ENCODE results near the gene CFAP20DC.
"Not testable (repeated sequence)": the region's sequence is repeated elsewhere in the genome, so short reads cannot be mapped to it uniquely, and the experiment has no call there.

CFAP20DC gene

DNA sequence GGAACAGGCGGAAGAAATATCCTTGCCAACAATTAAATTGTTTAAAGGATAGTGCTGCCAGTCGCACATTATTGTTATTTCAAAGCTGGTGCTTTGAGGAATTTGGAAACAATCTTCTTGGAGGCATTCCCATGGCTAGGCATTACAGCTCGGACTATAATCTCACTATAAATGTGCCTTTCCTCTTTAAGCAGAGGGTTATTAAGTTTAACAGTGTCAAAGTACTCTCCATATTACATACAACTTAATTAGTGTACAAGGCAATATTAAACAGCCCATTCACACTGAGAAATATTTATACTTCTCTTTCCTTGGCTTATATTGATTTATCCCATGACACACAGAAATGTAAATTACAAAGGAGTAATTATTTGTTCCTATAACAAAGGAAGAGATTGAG is 329.3 kb downstream of the CFAP20DC start:
- in situ Hi-C loops (cut with MboI; ENCODE audit: low pct_unique_long_range_greater_than_20kb, low sequenced_read_pairs): no loop called here
- no peak for DNase-seq

DNA sequence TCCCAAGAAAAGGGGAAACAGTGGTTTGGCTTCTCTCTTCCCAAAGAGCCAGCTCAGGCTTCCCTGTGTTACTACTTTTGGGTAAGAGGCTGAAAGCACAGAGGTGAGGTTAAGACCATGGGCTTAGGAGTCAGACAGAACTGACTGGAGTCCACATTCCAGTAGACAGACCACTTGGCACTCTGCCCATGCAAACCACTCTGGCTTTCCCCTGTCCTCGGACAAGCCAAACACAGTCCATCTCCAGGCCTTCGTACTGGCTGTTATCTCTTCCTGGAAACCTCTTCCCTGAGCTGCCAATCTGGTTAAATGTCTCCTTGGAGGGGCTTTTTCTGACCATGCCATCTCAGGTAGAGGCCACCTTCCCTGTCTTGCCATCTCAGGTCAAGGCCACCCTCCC is 330.1 kb downstream of the CFAP20DC start:
- in situ Hi-C loops (cut with MboI; ENCODE audit: low pct_unique_long_range_greater_than_20kb, low sequenced_read_pairs): no loop called here
- DNase-seq: no peak

GRCh38 chr3:58713715-58714401 is 336.0 kb downstream of the CFAP20DC start:
- in situ Hi-C loops (cut with MboI; ENCODE audit: low pct_unique_long_range_greater_than_20kb, low sequenced_read_pairs): no loop called here
- DNase-seq: no peak

GRCh38 chr3:58711871-58712270 is 338.0 kb downstream of the CFAP20DC start:
- in situ Hi-C loops (cut with MboI; ENCODE audit: low pct_unique_long_range_greater_than_20kb, low sequenced_read_pairs): no loop called here
- DNase-seq: no peak

DNA sequence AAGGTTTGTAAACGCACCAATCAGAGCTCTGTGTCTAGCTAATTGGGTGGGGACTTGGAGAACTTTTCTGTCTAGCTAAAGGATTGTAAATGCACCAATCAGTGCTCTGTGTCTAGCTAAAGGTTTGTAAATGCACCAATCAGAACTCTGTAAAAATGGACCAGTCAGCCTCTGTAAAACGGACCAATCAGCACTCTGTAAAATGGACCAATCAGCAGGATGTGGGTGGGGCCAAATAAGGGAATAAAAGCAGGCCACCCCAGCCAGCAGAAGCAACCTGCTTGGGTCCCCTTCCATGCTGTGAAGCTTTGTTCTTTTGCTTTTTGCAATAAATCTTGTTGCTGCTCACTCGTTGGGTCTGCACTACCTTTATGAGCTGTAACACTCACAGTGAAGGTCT is 340.8 kb downstream of the CFAP20DC start:
- DNase-seq; in situ Hi-C loops (cut with MboI; ENCODE audit: low pct_unique_long_range_greater_than_20kb, low sequenced_read_pairs): not testable (repeated sequence)

DNA sequence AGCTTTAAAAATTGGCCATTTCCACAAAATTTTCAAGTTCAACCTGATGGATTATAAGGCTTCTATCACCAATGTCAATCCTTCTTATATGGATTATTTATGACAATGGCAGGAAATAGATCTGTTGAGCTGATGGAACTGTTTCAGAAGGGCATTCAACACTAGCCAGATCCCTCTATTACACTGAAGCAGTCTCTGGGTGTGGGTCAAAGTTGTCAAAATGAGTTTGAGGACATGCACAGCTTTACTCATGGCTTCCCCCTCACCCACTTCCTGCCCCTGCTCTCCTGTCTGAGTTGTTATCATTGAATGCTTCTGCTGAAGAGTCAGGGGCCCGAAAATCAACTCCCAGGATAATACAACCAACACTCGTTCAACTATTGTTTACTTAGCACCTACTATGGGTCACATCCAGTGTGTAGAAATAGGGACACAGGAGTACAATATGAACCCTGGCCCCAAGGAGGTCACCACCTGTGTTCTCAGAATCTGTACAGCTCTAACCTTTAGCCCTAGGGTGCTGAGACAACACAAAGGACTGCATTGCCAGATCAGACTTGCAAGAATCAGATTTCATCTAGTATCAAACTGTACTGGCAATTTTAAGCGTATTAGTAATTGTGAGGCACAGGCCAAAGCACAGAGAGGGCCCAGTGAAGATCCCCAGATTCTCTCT is 341.6 kb downstream of the CFAP20DC start:
- in situ Hi-C loops (cut with MboI; ENCODE audit: low pct_unique_long_range_greater_than_20kb, low sequenced_read_pairs): no loop called here
- no peak for DNase-seq

- in situ Hi-C loops (cut with MboI; ENCODE audit: low pct_unique_long_range_greater_than_20kb, low sequenced_read_pairs): no loop called here
- DNase-seq: no peak
These were observed 342.4 kb downstream of the CFAP20DC start for GRCh38 chr3:58707390-58707930.

DNA sequence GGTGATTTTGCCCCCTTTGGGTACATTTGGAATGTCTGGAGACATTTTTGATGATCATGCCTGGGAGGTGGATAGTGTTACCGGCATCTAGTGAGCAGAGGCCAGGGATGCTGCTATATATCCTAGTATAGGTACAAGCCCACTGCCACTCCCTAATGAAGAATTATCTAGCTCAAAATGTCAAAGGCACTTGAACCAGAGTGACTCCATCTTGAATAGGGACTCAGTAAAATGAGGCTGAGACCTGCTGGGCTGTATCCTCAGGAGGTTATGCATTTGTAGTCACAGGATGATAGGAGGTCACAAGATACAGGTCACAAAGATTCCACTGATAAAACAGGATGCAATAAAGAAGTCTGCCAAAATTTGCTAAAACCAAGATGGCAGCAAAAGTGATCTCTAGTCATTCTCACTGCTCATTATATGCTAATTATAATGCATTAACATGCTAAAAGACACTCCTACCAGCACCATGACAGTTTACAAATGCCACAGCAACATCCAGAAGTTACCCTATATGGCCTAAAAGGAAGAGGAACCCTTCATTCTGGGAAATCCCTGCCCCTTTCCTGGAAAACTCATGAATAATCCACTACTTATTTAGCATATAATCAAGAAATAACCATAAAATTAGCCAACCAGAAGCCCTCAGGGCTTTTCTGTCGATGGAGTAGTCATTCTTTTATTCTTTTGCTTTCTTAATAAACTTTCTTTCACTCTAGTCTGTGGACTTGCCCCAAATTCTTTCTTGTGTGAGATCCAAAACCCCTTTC is 343.2 kb downstream of the CFAP20DC start:
- in situ Hi-C loops (cut with MboI; ENCODE audit: low pct_unique_long_range_greater_than_20kb, low sequenced_read_pairs): no loop called here
- no peak for DNase-seq

GRCh38 chr3:58704745-58705144 is 345.1 kb downstream of the CFAP20DC start:
- in situ Hi-C loops (cut with MboI; ENCODE audit: low pct_unique_long_range_greater_than_20kb, low sequenced_read_pairs): no loop called here
- no peak for DNase-seq

GRCh38 chr3:58704304-58704703 is 345.5 kb downstream of the CFAP20DC start:
- DNase-seq; in situ Hi-C loops (cut with MboI; ENCODE audit: low pct_unique_long_range_greater_than_20kb, low sequenced_read_pairs): not testable (repeated sequence)

- in situ Hi-C loops (cut with MboI; ENCODE audit: low pct_unique_long_range_greater_than_20kb, low sequenced_read_pairs): no loop called here
These were observed 351.6 kb downstream of the CFAP20DC start for GRCh38 chr3:58698246-58698645.

GRCh38 chr3:58697561-58697960 is 352.3 kb downstream of the CFAP20DC start:
- in situ Hi-C loops (cut with MboI; ENCODE audit: low pct_unique_long_range_greater_than_20kb, low sequenced_read_pairs): no loop called here
- DNase-seq: no peak

More at GRCh38 chr3:58698246-58698645, 351.6 kb downstream of the CFAP20DC start:
- DNase-seq: no peak

GRCh38 chr3:58696813-58697212 is 353.0 kb downstream of the CFAP20DC start:
- in situ Hi-C loops (cut with MboI; ENCODE audit: low pct_unique_long_range_greater_than_20kb, low sequenced_read_pairs); DNase-seq: not testable (repeated sequence)

DNA sequence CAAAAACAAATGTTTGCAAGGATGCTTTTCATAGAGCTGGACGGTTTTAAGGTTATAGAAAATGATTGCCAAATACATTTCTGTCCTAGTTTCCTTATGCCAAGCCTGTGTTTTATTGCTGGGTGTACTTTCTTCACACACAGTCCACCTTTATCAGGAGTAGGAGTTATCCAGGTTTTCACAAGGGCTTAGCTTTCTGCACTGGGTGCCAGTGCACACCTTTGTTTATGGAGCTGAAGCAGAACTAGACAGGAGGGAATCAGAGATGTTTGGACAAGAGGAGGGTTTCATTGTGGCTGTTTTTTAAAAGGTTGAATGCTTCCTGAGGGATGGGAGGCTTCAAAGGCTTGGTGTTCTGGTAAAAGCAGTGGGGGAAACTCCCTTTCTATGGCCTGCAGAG is 353.7 kb downstream of the CFAP20DC start:
- in situ Hi-C loops (cut with MboI; ENCODE audit: low pct_unique_long_range_greater_than_20kb, low sequenced_read_pairs): no loop called here

GRCh38 chr3:58695284-58695683 is 354.5 kb downstream of the CFAP20DC start:
- in situ Hi-C loops (cut with MboI; ENCODE audit: low pct_unique_long_range_greater_than_20kb, low sequenced_read_pairs); DNase-seq: not testable (repeated sequence)

More for the DNA sequence above, 353.7 kb downstream of the CFAP20DC start:
- no peak for DNase-seq

DNA sequence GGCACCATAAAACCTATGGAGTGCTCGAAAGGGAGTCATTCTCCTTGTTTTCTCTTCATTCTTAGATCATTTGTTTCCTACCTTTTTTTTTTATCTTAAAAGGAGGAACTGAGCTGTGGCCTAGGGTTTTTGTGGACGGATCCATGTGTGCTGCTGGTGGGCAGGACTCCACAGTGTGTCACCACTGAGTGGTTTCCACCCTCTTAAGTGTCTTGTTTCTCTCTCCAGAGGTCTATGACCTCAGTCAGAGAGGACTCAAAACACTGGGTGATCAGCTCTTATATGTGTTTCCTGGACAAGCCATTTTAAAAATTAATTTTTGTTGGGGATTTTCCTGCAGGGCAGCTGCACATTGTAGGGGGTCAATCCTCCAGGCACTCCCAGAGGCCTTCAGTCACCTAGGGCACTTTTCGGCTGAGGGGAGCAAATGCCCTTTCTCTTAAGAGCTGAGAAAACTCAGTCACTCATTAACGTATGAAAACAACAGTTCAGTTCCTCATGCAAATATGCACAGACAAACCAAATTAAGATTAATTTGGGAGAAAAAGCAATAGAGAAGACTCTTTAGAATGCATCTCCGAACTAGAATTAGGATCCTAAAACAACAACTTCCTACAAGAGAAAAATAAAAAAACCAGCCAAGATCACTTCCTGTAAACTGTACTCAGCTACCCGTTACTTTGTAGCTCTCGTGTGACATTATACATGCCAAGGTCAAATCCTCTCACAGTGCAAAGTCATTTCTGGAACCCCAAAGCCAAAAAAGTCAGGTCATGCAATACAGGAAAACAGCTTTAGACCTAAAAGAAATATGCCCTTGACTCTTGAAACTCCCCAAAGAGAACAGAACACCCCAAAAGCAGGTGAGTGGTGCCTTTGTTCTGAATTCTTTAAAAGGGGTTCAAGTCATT is 355.6 kb downstream of the CFAP20DC start:
- peak; percentile 3 for DNase-seq

DNA sequence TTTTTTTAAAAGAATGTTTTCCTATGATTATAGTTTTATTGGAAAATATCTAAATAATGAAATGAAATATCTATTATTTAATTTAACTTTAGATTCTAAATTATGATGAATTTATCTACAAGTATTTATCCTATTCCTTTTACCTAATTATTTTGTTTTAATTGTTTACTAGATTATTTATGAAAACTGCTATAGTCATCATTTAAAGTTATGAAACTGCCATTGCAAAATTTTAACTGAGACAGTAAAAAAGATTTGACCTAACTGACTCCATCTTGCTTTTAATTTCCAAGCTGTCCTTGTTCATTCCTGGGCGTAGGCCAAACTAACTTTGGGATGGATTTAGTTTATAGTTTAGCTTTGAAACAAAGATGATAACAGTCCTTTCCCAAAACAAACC is 357.3 kb downstream of the CFAP20DC start:
- in situ Hi-C loops (cut with MboI; ENCODE audit: low pct_unique_long_range_greater_than_20kb, low sequenced_read_pairs): no loop called here
- no peak for DNase-seq

More for the DNA sequence above, 355.6 kb downstream of the CFAP20DC start:
- in situ Hi-C loops (cut with MboI; ENCODE audit: low pct_unique_long_range_greater_than_20kb, low sequenced_read_pairs): no loop called here

Data from KBM-7 (cell line).